IPS DF 6.9 (cell line): ENCODE measurements around the gene SAG.

Source experiments
- DNase-seq: peaks from one replicate; pipeline ENCODE4 v3.0.0-alpha.2; 2013; ENCODE audit warnings: low read depth, low spot score
- H3K27ac ChIP-seq: one replicate; pipeline ENCODE4 v1.5.1; 2013; ENCODE audit warnings: low read length, control low read depth
- H3K27me3 ChIP-seq: 2 replicates; pipeline ENCODE4 v1.6.1; 2013; ENCODE audit warnings: mild to moderate bottlenecking, low read length; ENCODE audit not compliant: control insufficient read depth, insufficient read depth
- H3K36me3 ChIP-seq: 2 replicates; pipeline ENCODE4 v1.6.1; 2013; ENCODE audit warnings: low read length; ENCODE audit not compliant: control insufficient read depth, insufficient read depth
- H3K4me1 ChIP-seq: 2 replicates; pipeline ENCODE4 v1.6.1; 2013; ENCODE audit warnings: low read length; ENCODE audit not compliant: control insufficient read depth, insufficient read depth
- H3K4me3 ChIP-seq: 2 replicates; pipeline ENCODE4 v1.5.1; 2013; ENCODE audit warnings: mild to moderate bottlenecking, low read length
- H3K9me3 ChIP-seq: 2 replicates; pipeline ENCODE4 v1.6.1; 2013; ENCODE audit warnings: low read length, inconsistent platforms; ENCODE audit not compliant: control insufficient read depth, insufficient read depth
- WGBS: extraction: QIAGEN DNeasy Blood & Tissue Kit; methylation state at CpG from one replicate; pipeline ENCODE4 v1.1.7; 2013; ENCODE audit warnings: mixed read lengths, missing lambda C conversion rate; ENCODE audit not compliant: insufficient read length, insufficient coverage; 5-methylcytosine and 5-hydroxymethylcytosine counted together

SAG gene

DNA sequence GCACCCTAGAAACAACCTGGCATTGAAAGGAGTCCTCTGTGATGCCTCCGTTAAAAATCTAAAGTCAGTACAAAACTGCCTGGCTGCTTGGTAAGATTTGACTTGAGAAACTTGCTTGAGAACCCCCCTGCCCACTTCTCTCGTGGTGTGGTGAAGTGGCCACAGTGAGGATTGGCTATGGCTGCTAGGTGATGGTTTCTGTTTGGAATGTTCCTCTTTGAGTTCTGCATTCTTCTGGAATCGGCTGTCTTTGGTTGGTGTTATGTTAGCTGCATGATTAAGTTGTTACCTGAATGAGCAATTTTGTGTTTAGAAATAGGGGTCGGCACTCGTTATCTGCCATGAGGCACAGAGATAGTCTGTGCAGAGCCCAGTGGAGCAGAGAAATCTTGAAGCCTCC, 21.7 kb upstream of the SAG start:
- WGBS, result no CpG with 5 or more reads among the region's 5 CpGs
- Histone ChIP-seq H3K4me3 (no peak overlapping the region), H3K36me3 (peaks cover 23% of the 10 kb centered on the region; the same call in 1 of the 2 replicates), H3K4me1 (no peaks in the 10 kb centered on the region), H3K27me3 (no peaks in the 10 kb centered on the region), H3K27ac (no peak overlapping the region), H3K9me3 (no peaks in the 10 kb centered on the region)
- no peak for DNase-seq

DNA sequence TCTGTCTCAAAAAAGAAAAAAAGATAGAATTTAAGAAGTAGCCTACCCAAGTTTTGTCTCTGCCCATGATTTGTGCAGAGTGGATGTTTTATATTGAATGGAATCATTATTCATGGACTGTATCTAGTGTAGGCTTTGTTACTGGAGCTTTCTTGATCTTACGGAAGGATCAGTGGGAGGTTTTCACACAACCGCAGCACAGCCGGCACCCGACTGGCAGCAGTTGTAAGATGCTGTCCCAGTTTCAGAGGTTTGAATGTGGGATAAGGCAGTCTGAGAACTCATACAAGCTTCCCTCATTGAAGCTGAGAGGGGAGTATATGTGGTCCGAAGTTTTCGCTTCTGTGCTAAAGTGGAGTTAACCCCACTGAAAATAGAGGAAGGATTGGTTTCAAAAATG, 19.7 kb upstream of the SAG start:
- H3K9me3 ChIP-seq, result no peaks in the 10 kb centered on the region
- peaks cover 24% of the 10 kb centered on the region; the same call in 1 of the 2 replicates for H3K36me3 ChIP-seq
- no peak overlapping the region for H3K27ac ChIP-seq
- no peak overlapping the region for H3K4me3 ChIP-seq
- no peaks in the 10 kb centered on the region for H3K4me1 ChIP-seq
- no peak for DNase-seq
- no CpG with 5 or more reads among the region's 6 CpGs for WGBS
- H3K27me3 ChIP-seq, result no peaks in the 10 kb centered on the region

GRCh38 chr2:233288663-233289062, 19.0 kb upstream of the SAG start:
- Histone ChIP-seq H3K4me1 (no peaks in the 10 kb centered on the region), H3K27me3 (no peaks in the 10 kb centered on the region), H3K4me3 (no peak overlapping the region), H3K27ac (no peak overlapping the region), H3K36me3 (peaks cover 29% of the 10 kb centered on the region), H3K9me3 (no peaks in the 10 kb centered on the region)
- DNase-seq, result no peak
- WGBS, result no CpG with 5 or more reads among the region's 5 CpGs

GRCh38 chr2:233289648-233290047, 18.0 kb upstream of the SAG start:
- DNase-seq, result no peak
- H3K36me3 ChIP-seq, result peaks cover 29% of the 10 kb centered on the region
- no CpG with 5 or more reads among the region's 12 CpGs for WGBS
- no peak overlapping the region for H3K27ac ChIP-seq
- no peak overlapping the region for H3K4me3 ChIP-seq
- no peaks in the 10 kb centered on the region for H3K4me1 ChIP-seq
- no peaks in the 10 kb centered on the region for H3K27me3 ChIP-seq
- no peaks in the 10 kb centered on the region for H3K9me3 ChIP-seq

GRCh38 chr2:233290051-233290845, 17.4 kb upstream of the SAG start:
- H3K36me3 ChIP-seq, result peaks cover 25% of the 10 kb centered on the region

GRCh38 chr2:233295891-233296290, 11.7 kb upstream of the SAG start:
- Histone ChIP-seq H3K27ac (no peak overlapping the region), H3K4me1 (no peaks in the 10 kb centered on the region), H3K9me3 (no peaks in the 10 kb centered on the region), H3K27me3 (no peaks in the 10 kb centered on the region), H3K4me3 (no peak overlapping the region), H3K36me3 (peaks cover 14% of the 10 kb centered on the region)
- WGBS, result no CpG with 5 or more reads among the region's 5 CpGs
- DNase-seq, result no peak

More at GRCh38 chr2:233290051-233290845, 17.4 kb upstream of the SAG start:
- Histone ChIP-seq H3K4me3 (no peak overlapping the region), H3K27ac (no peak overlapping the region), H3K4me1 (no peaks in the 10 kb centered on the region), H3K27me3 (no peaks in the 10 kb centered on the region), H3K9me3 (no peaks in the 10 kb centered on the region)
- WGBS, result no CpG with 5 or more reads among the region's 10 CpGs
- DNase-seq, result no peak

DNA sequence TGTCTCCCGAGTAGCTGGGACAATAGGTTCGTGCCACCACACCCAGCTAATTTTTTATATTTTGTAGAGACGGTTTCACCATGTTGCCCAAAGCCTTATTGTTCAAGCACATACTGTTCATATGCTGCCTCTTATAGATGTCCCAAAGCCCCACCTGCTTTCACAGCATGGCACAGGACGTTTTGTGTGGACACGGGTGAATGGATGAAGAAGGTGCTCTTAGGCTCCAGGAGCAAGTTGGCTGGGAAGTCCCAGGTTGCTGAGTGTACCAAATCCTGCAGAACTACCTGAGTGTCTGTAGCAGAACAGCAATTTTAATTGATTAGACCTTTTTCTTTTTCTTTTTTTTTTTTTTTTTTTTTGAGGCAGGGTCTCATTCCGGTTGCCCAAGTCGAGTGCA, 10.5 kb upstream of the SAG start:
- no peaks in the 10 kb centered on the region for H3K27me3 ChIP-seq
- no CpG with 5 or more reads among the region's 7 CpGs for WGBS
- no peaks in the 10 kb centered on the region for H3K9me3 ChIP-seq
- H3K4me1 ChIP-seq, result no peaks in the 10 kb centered on the region
- no peak for DNase-seq
- no peak overlapping the region for H3K27ac ChIP-seq
- no peak overlapping the region for H3K4me3 ChIP-seq
- peaks cover 11% of the 10 kb centered on the region for H3K36me3 ChIP-seq

- Histone ChIP-seq H3K4me3 (no peak overlapping the region), H3K9me3 (no peaks in the 10 kb centered on the region), H3K36me3 (0 out of 2 replicates have a peak, but pooled peaks cover 4% of the 10 kb centered on the region), H3K4me1 (no peaks in the 10 kb centered on the region), H3K27me3 (no peaks in the 10 kb centered on the region), H3K27ac (no peak overlapping the region)
- no CpG with 5 or more reads among the region's 4 CpGs for WGBS
- no peak for DNase-seq
These were observed 7.2 kb upstream of the SAG start for GRCh38 chr2:233300401-233300800.

- H3K9me3 ChIP-seq, result no peaks in the 10 kb centered on the region
- WGBS, result no CpG with 5 or more reads among the region's 2 CpGs
- H3K27me3 ChIP-seq, result no peaks in the 10 kb centered on the region
- H3K4me1 ChIP-seq, result no peaks in the 10 kb centered on the region
- no peak for DNase-seq
- no peaks in the 10 kb centered on the region for H3K36me3 ChIP-seq
- no peak overlapping the region for H3K4me3 ChIP-seq
- H3K27ac ChIP-seq, result no peak overlapping the region
These were observed 6.4 kb upstream of the SAG start for GRCh38 chr2:233301248-233301647.

DNA sequence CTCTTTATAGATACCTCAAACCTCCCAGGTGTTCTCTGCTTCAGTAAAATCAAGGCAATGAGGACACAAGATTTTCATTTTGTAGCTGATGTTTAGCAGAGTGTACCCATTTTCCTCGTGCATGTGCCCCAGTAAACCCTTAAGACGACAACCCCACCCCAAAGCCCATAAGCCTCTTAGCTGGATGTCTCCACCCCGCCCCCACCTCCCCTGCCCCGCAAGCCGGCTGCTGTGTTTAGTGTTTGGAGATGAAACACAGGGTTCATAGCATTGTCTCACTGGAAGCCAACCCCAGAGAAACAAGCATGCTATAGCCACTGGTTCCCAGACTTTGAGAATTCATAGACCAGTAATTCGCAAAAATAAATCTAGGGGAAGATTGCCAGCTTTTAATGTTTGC, 5.8 kb upstream of the SAG start:
- no peaks in the 10 kb centered on the region for H3K4me1 ChIP-seq
- no peaks in the 10 kb centered on the region for H3K27me3 ChIP-seq
- H3K36me3 ChIP-seq, result no peaks in the 10 kb centered on the region
- no peak for DNase-seq
- no peaks in the 10 kb centered on the region for H3K9me3 ChIP-seq
- H3K4me3 ChIP-seq, result no peak overlapping the region
- WGBS, result no CpG with 5 or more reads among the region's 6 CpGs
- H3K27ac ChIP-seq, result no peak overlapping the region

DNA sequence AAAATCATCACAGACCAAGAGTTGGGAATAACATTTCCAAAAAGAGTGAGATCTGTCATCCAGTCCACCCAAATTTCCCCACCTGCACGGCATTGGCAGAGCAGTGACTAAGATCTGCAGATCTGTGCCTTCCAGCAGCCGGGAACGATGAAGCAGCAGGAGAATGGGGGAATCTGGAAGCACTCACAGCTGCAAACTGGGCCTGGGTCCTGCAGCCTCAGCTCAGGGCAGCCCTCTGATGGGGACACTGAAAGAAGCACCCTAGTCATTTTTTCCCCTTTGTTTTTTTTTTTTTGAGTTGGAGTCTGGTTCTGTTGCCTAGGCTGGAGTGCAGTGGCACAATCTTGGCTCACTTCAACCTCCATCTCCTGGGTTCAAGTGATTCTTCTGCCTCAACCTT, 4.4 kb upstream of the SAG start:
- Histone ChIP-seq H3K36me3 (no peaks in the 10 kb centered on the region), H3K4me1 (no peaks in the 10 kb centered on the region), H3K9me3 (no peaks in the 10 kb centered on the region), H3K4me3 (no peak overlapping the region), H3K27me3 (no peaks in the 10 kb centered on the region), H3K27ac (no peak overlapping the region)
- WGBS, result no CpG with 5 or more reads among the region's 3 CpGs
- no peak for DNase-seq
